Parathyroid adenoma (tissue), 2 donors: ENCODE measurements around the gene SLC7A1.

ENCODE experiments used
- H2AFZ ChIP-seq: fragments of 300-600 bp; sonication (generic); one replicate; pipeline ENCODE4 v1.7.0; 2017; ENCODE audit warnings: antibody characterized with exemption, mild to moderate bottlenecking
- H3K27ac ChIP-seq: fragments of 300-600 bp; sonication (generic); one replicate; pipeline ENCODE4 v1.7.0; 2017
- H3K27me3 ChIP-seq: fragments of 300-600 bp; sonication (generic); one replicate; pipeline ENCODE4 v1.7.0; 2017; ENCODE audit warnings: low read length; ENCODE audit not compliant: control insufficient read depth, insufficient read depth
- H3K36me3 ChIP-seq: fragments of 300-600 bp; sonication (generic); one replicate; pipeline ENCODE4 v1.7.0; 2017; ENCODE audit warnings: low read length; ENCODE audit not compliant: control insufficient read depth, insufficient read depth
- H3K4me1 ChIP-seq: fragments of 300-600 bp; sonication (generic); one replicate; pipeline ENCODE4 v1.7.0; 2017; ENCODE audit warnings: control low read depth
- H3K4me2 ChIP-seq: fragments of 300-600 bp; sonication (generic); one replicate; pipeline ENCODE4 v1.7.0; 2017; ENCODE audit warnings: low read length
- H3K4me3 ChIP-seq: fragments of 300-600 bp; sonication (generic); one replicate; pipeline ENCODE4 v1.7.0; 2017; ENCODE audit warnings: low read depth, low read length
- H3K79me2 ChIP-seq: fragments of 300-600 bp; sonication (generic); one replicate; pipeline ENCODE4 v1.7.0; 2017; ENCODE audit warnings: control low read depth
- H3K9ac ChIP-seq: fragments of 300-600 bp; sonication (generic); one replicate; pipeline ENCODE4 v1.7.0; 2017; ENCODE audit warnings: mild to moderate bottlenecking
- H3K9me3 ChIP-seq: fragments of 300-600 bp; sonication (generic); one replicate; pipeline ENCODE4 v1.7.0; 2017; ENCODE audit warnings: low read length; ENCODE audit not compliant: control insufficient read depth
- TF ChIP-seq, protein P1 (sequence below): fragments of 300-600 bp; sonication (generic); IDR thresholded peaks from one replicate; pipeline ENCODE4 v1.7.0; 2017; ENCODE audit warnings: antibody characterized with exemption, mild to moderate bottlenecking
- donor health status: primary hyperparathyroidism.

SLC7A1 gene

DNA sequence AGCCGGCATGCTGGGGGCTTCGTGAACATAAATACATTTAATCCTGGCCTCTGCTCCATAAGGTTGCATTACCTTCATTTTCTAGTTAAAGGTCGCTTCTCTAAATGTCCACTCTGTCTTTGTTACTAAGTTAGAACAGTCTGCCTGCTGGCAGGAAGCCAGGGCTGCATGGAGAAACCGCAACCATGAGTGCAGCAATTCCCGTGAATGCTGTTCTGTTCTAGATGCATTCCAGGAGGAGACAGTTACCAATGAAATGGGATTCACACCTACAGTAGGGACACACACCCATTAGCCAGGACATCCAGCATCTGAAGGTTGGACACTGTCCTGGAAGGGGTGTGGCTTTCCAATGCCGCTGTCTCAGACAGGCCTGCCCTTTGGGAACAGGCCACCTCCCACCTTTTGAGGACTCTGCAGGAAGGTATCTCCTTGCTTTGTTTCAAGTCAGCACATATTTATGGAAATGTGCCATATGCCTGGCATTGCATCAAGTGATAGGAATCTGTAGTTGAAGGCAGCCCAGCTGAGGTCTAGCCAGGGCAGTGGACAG is 129.7 kb downstream of the SLC7A1 start:
- Histone ChIP-seq H3K79me2 (no peaks in the 10 kb centered on the region), H3K27me3 (no peaks in the 10 kb centered on the region), H3K27ac (no peak overlapping the region), H3K4me3 (no peak overlapping the region), H3K36me3 (no peaks in the 10 kb centered on the region), H3K9ac (no peak overlapping the region), H3K4me2 (no peak overlapping the region), H3K4me1 (no peaks in the 10 kb centered on the region), H2AFZ (no peak overlapping the region), H3K9me3 (no peaks in the 10 kb centered on the region)
- TF ChIP-seq, protein P1, sequence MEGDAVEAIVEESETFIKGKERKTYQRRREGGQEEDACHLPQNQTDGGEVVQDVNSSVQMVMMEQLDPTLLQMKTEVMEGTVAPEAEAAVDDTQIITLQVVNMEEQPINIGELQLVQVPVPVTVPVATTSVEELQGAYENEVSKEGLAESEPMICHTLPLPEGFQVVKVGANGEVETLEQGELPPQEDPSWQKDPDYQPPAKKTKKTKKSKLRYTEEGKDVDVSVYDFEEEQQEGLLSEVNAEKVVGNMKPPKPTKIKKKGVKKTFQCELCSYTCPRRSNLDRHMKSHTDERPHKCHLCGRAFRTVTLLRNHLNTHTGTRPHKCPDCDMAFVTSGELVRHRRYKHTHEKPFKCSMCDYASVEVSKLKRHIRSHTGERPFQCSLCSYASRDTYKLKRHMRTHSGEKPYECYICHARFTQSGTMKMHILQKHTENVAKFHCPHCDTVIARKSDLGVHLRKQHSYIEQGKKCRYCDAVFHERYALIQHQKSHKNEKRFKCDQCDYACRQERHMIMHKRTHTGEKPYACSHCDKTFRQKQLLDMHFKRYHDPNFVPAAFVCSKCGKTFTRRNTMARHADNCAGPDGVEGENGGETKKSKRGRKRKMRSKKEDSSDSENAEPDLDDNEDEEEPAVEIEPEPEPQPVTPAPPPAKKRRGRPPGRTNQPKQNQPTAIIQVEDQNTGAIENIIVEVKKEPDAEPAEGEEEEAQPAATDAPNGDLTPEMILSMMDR = no peak

DNA sequence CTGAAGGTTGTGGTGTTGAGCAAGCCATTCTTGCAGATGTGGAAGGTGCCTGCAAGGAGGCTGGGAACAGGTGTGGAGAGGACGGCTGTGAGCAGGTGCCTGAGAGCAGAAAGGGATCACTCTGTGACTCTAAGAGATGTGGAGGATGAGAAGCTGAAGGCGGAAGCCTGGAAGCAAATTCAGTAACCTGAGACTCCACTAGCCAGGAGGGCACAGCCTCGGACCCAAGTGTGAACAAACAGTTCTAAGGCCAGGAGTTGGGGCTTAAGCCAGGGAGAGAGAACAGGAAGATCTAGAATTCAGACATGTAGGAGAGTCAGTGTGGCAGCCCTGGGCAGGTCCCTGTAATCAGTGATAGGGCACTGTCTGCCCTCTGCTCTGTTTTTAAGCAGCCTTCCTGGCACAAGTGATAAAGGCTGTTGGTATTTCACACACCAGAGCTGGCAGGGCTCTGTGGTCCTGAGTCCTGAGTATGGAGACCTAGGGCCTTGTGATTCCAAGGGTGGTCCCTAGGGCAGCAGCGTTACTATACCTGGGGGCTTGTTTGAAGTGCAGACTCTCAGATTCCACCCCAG is 131.3 kb downstream of the SLC7A1 start:
- H2AFZ ChIP-seq = no peak overlapping the region
- H3K4me3 ChIP-seq = no peak overlapping the region
- H3K79me2 ChIP-seq = no peaks in the 10 kb centered on the region
- no peaks in the 10 kb centered on the region for H3K27me3 ChIP-seq
- H3K4me2 ChIP-seq = no peak overlapping the region
- no peaks in the 10 kb centered on the region for H3K36me3 ChIP-seq
- H3K9me3 ChIP-seq = peaks cover 3% of the 10 kb centered on the region
- TF ChIP-seq, protein P1 = no peak
- no peak overlapping the region for H3K27ac ChIP-seq
- no peaks in the 10 kb centered on the region for H3K4me1 ChIP-seq
- no peak overlapping the region for H3K9ac ChIP-seq

DNA sequence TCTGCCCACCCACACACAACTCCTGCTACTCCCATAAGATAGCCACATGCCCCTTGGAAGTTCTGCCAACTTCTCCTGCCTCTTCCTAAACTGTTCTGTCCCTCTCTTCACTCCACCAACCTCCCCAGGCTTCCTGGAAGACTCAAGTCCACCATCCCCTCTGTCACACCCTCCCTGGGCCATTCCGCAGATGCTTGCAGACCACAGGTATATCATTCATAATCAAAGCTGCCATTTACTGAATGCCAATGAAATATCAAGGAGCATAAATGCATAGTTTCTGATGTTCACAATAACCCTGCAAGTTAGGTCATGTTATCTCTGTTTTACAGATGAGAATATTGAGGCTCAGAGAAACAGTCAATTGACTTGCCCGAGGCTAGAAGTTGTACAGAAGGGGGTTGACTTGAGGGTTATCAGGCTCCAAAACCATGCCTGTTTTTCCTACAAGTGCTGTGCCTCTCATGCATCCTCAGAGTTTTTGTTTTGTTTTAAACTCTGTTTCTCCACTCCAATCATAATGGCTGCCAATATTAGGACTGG is 135.6 kb downstream of the SLC7A1 start:
- Histone ChIP-seq H3K79me2 (no peaks in the 10 kb centered on the region), H3K9me3 (peaks cover 3% of the 10 kb centered on the region), H3K9ac (no peak overlapping the region), H2AFZ (no peak overlapping the region), H3K4me3 (no peak overlapping the region), H3K4me2 (no peak overlapping the region), H3K4me1 (no peaks in the 10 kb centered on the region), H3K36me3 (no peaks in the 10 kb centered on the region), H3K27me3 (no peaks in the 10 kb centered on the region), H3K27ac (no peak overlapping the region)
- TF ChIP-seq, protein P1 = no peak
